Testis (tissue), 3 donors: ENCODE data around the gene FYN. TPM values are rescaled to one million over a fixed set of nuclear protein-coding genes. Genes with fewer than 3 reads are reported as not detected.

Experiments used
- DNase-seq: peaks from one replicate; pipeline ENCODE4 v3.0.0-alpha.2; 2019
- H3K27ac ChIP-seq, 2 donors: fragments of 200-600 bp; sonication (generic); one replicate each; pipeline ENCODE4 v1.5.1; 2019
- H3K27me3 ChIP-seq: fragments of 200-600 bp; sonication (generic); one replicate; pipeline ENCODE4 v1.5.1; 2019
- H3K36me3 ChIP-seq: fragments of 200-600 bp; sonication (generic); one replicate; pipeline ENCODE4 v1.5.1; 2017; ENCODE audit warnings: low read depth; ENCODE audit errors: missing control alignments
- H3K4me1 ChIP-seq: fragments of 200-600 bp; sonication (generic); one replicate; pipeline ENCODE4 v1.5.1; 2019
- H3K4me3 ChIP-seq, 2 donors: fragments of 200-600 bp; sonication (generic); one replicate each; pipeline ENCODE4 v1.5.1; 2017 to 2019
- H3K9me3 ChIP-seq: fragments of 200-600 bp; sonication (generic); one replicate; pipeline ENCODE4 v1.5.1; 2017
- POLR2A ChIP-seq: fragments of 450-650 bp; IDR thresholded peaks from one replicate; pipeline ENCODE4 v1.6.1; 2017; ENCODE audit warnings: antibody characterized with exemption, mild to moderate bottlenecking, moderate library complexity
- WGBS, 2 donors: methylation state at CpG; one replicate each; pipeline ENCODE4 v1.1.5; 2018; 5-methylcytosine and 5-hydroxymethylcytosine counted together
- intact Hi-C: fragments of 100-400 bp; cut with DNase I; formaldehyde crosslinking; loops from one replicate; pipeline ENCODE4 v1.15.1; 2023; ENCODE audit warnings: low total_unique reads
- polyA plus RNA-seq: library from polyadenylated mRNA; stranded (reverse); fragments of 350-450 nt; fragmentation: Illumina TruSeq; extraction: RNeasy Lipid Tissue Mini Kit (QIAGEN cat#74804); gene quantifications from one replicate; pipeline ENCODE4 v1.2.3, GENCODE V29; 2014; ENCODE audit warnings: low read depth, low replicate concordance; ENCODE audit not compliant: insufficient read depth
- total RNA-seq, 2 donors: library from RNA; depleted of rRNA; stranded (reverse); fragments of >200 nt; gene quantifications; one replicate each; pipeline ENCODE4 v1.2.3, GENCODE V29; 2016
- TF ChIP-seq, protein P1 (sequence below), 3 experiments: fragments of 450-650 bp in 2 of 3; fragments of 200-600 bp in 1 of 3; sonication (generic) in 1 of 3; IDR thresholded peaks; one replicate each; pipeline ENCODE4 v1.5.1; 2016 to 2019; ENCODE audit warnings: antibody characterized with exemption in 3 of 3, mild to moderate bottlenecking in 2 of 3, moderate library complexity in 1 of 3

The FYN gene
- total and polyA plus RNA-seq, 3 donors from 2014 or later = 74.0 to 145 (median 104) TPM

DNA sequence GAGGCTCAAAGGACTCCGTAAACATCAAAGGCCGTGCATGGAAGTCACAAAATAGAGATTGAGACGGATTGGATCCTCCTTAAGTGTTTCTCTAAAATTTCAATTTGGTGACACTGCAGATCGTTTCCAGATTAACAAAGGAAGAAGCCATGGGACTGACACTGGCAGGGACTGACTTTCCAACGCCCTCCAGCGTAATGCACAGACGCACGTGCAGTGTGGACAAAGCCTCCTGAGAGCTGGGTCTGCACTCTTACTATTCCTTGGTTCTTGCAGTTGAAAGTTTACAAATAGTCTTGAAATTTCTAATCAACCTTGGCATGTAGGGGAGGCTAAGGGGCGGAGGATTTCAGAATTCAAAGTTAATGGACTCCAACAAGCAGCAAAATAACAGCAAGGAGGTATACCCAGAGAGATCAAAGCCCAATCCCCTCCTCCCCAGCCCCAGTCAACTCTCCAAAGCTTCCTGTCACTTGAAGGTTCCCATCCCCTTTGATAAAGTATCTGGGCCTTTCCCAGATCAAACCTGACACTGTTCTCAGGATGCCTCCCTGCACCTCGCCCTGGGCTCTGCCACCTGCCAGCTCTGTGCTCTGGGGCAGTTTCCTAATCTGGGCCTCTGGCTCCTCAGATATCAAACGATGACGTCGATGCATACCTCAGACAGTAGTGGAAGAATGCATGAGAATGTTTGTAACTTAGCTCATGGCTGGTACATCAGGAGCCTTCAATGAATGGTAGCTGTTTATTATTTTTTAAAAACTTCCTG lies 161.1 kb downstream of the FYN start:
- peak; percentile 37 for DNase-seq
- 58 to 62% methylated on average over 13 of the region's 13 CpGs for WGBS, 2 donors

DNA sequence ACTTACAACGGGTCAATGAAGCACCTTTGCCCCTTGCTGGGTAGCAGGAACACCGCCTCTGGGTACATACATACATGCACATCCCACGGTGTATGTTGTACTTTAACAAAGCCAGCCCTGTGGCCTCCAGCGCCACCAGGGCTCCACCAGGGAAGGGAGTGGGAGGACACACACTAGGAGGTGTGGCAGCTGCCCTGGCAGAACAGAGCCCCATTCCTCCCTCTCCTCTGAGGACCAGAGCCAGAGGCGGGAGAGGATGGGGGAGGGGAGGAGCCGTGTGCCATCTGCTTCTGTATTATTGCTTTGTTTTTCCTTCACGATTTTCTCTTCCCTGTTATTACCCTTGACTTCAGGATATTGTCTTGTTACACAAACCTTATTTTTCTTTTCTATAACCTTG lies 161.8 kb downstream of the FYN start:
- no peak for TF ChIP-seq POLR2A
- TF ChIP-seq, protein P1, sequence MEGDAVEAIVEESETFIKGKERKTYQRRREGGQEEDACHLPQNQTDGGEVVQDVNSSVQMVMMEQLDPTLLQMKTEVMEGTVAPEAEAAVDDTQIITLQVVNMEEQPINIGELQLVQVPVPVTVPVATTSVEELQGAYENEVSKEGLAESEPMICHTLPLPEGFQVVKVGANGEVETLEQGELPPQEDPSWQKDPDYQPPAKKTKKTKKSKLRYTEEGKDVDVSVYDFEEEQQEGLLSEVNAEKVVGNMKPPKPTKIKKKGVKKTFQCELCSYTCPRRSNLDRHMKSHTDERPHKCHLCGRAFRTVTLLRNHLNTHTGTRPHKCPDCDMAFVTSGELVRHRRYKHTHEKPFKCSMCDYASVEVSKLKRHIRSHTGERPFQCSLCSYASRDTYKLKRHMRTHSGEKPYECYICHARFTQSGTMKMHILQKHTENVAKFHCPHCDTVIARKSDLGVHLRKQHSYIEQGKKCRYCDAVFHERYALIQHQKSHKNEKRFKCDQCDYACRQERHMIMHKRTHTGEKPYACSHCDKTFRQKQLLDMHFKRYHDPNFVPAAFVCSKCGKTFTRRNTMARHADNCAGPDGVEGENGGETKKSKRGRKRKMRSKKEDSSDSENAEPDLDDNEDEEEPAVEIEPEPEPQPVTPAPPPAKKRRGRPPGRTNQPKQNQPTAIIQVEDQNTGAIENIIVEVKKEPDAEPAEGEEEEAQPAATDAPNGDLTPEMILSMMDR (IDR thresholded peaks at IDR 0.05) = peak in 1 of 3 experiments; percentile 5
- peak; percentile 84 for DNase-seq

More for the DNA sequence above, 161.1 kb downstream of the FYN start:
- Histone ChIP-seq H3K4me1 (peaks cover 12% of the 10 kb centered on the region), H3K27ac (peak overlapping the region in 1 of 2 donors; percentile 50), H3K4me3 (no peak overlapping the region), H3K27me3 (no peaks in the 10 kb centered on the region), H3K36me3 (no peaks in the 10 kb centered on the region), H3K9me3 (no peaks in the 10 kb centered on the region)
- TF ChIP-seq, protein P1 (IDR thresholded peaks at IDR 0.05) = no peak
- TF ChIP-seq POLR2A = no peak
- intact Hi-C loops = loop anchor here (5.0 to 10.0 kb wide), 2 partner anchors 285 to 333 kb away; no protein-coding TSS in a partner anchor

DNA sequence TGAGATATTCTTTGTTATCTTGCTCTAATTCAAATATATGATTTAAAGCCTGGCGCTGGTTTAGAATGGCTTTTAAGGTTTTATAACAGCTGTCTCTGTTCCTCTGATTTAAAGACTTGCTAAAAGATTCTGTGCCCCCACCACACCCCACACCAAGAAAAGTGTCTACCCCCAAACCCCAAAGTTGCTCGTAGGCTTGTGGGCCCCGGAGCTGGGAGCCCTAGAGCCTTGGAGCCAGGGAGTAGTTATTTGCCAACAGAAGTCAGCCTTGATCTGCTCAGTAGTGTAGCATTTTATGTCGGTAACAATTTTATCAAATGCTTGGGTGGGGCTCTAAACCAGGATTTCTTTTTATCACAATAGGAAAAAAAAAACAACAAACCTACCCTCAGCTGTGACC lies 162.3 kb downstream of the FYN start:
- no peaks in the 10 kb centered on the region for H3K36me3 ChIP-seq
- TF ChIP-seq, protein P1 (IDR thresholded peaks at IDR 0.05) = no peak
- no peak for TF ChIP-seq POLR2A
- H3K27me3 ChIP-seq = no peaks in the 10 kb centered on the region
- H3K4me3 ChIP-seq = no peak overlapping the region
- no peaks in the 10 kb centered on the region for H3K9me3 ChIP-seq
- peaks cover 12% of the 10 kb centered on the region for H3K4me1 ChIP-seq
- peak overlapping the region; percentile 50 to 52 for H3K27ac ChIP-seq
- peak; percentile 26 for DNase-seq
- intact Hi-C loops = loop anchor here (5.0 to 10.0 kb wide), 2 partner anchors 286 to 334 kb away; no protein-coding TSS in a partner anchor
- WGBS, 2 donors = 53 to 80% methylated on average over 4 of the region's 4 CpGs

More for the DNA sequence above, 161.8 kb downstream of the FYN start:
- Histone ChIP-seq H3K27ac (peak overlapping the region in 1 of 2 donors; percentile 50), H3K27me3 (no peaks in the 10 kb centered on the region), H3K36me3 (no peaks in the 10 kb centered on the region), H3K9me3 (no peaks in the 10 kb centered on the region), H3K4me1 (peaks cover 12% of the 10 kb centered on the region), H3K4me3 (no peak overlapping the region)
- WGBS, 2 donors = 53 to 68% methylated on average over 7 of the region's 7 CpGs
- intact Hi-C loops = loop anchor here (5.0 to 10.0 kb wide), 2 partner anchors 286 to 333 kb away; no protein-coding TSS in a partner anchor

DNA sequence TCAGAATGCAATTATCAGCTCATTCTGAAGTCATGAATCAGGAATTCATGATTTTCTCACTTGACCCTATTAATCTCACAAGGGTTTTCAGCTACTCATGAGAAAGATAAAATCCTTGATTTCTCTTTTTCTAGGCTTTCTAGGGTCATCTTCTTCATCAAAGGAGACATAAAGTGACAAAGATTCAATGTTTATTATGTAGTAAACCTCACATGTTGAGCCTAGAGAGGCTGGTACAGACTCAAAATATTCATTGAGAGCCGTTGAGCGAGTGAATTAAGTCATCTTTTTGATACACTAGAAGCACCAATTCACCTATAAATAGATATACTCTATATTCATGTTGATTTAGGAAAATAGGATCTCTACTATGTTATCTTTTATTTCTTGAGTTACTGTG lies 162.8 kb downstream of the FYN start:
- TF ChIP-seq, protein P1 (IDR thresholded peaks at IDR 0.05) = no peak
- TF ChIP-seq POLR2A = no peak
- H3K27ac ChIP-seq = peak overlapping the region; percentile 50 to 52
- intact Hi-C loops = loop anchor here (5.0 to 10.0 kb wide), 2 partner anchors 287 to 334 kb away; no protein-coding TSS in a partner anchor
- WGBS, 2 donors = 66 to 75% methylated on average over 2 of the region's 2 CpGs
- H3K4me1 ChIP-seq = peaks cover 12% of the 10 kb centered on the region
- DNase-seq = no peak
- H3K36me3 ChIP-seq = no peaks in the 10 kb centered on the region
- H3K27me3 ChIP-seq = no peaks in the 10 kb centered on the region
- H3K4me3 ChIP-seq = no peak overlapping the region
- no peaks in the 10 kb centered on the region for H3K9me3 ChIP-seq
